A549 (cell line): Measurements from ENCODE around the gene HDC. TPM values are rescaled to one million over a fixed set of nuclear protein-coding genes. Genes with fewer than 3 reads are reported as not detected.
A peak's percentile ranks its signal among the peaks of the same experiment; 100 is the strongest.

Experiments
- ATAC-seq, 2 experiments: fragments of 200-7000 bp in 1 of 2; fragments of >200 bp in 1 of 2; cut with Nextera tagmentation in 1 of 2; cut with Tn5 transposase in 1 of 2; 3 replicates each; pipeline versions ENCODE4 v1.8.0 to v1.9.1; 2018 to 2020; ENCODE audit warnings: mild to moderate bottlenecking in 1 of 2, moderate library complexity in 1 of 2
- CTCF ChIA-PET: fragments of 300-600 bp; sonication (Branson Sonifier 250); formaldehyde crosslinking; extraction: SDS; loops from one replicate; lab custom pipeline; 2021; ENCODE audit warnings: antibody characterized with exemption, inconsistent platforms; lab: Yijun Ruan, JAX
- POLR2A ChIA-PET: fragments of 350-600 bp; formaldehyde crosslinking; extraction: SDS; loops from one replicate; lab custom pipeline; 2021; ENCODE audit warnings: antibody characterized with exemption, inconsistent platforms; lab: Yijun Ruan, JAX
- DNase-seq, 2 experiments: peaks; one replicate each; pipeline versions ENCODE4 v3.0.0 to v3.0.0-alpha.2; 2011 to 2016; ENCODE audit warnings: low read depth in 1 of 2, low spot score in 1 of 2
- FAIRE-seq: peaks from 2 replicates; lab custom pipeline; 2011; peaks lifted over from hg19 to GRCh38; lab: Jason Lieb, UNC
- H3K27ac ChIP-seq, 2 experiments: fragments of >200 bp; sonication (Bioruptor Twin); formaldehyde crosslinking; 3 replicates each; pipeline ENCODE4 v1.5.1; 2016 to 2017
- H3K4me1 ChIP-seq: fragments of >200 bp; sonication (Bioruptor Twin); formaldehyde crosslinking; 3 replicates; pipeline ENCODE4 v1.6.1; 2016
- H3K4me2 ChIP-seq: fragments of >200 bp; sonication (Bioruptor Twin); formaldehyde crosslinking; 3 replicates; pipeline ENCODE4 v1.6.1; 2016
- H3K4me3 ChIP-seq: fragments of >200 bp; sonication (Bioruptor Twin); formaldehyde crosslinking; 3 replicates; pipeline ENCODE4 v1.5.1; 2016
- H3K9me3 ChIP-seq: fragments of >200 bp; sonication (Bioruptor Twin); formaldehyde crosslinking; 3 replicates; pipeline ENCODE4 v1.6.1; 2016
- BCL3 ChIP-seq: fragments of >200 bp; sonication (Bioruptor Twin); formaldehyde crosslinking; IDR thresholded peaks from 3 replicates; pipeline ENCODE4 v1.6.1; 2016
- CEBPB ChIP-seq, 2 experiments: fragments of >200 bp in 1 of 2; sonication (Bioruptor Twin) in 1 of 2; formaldehyde crosslinking in 1 of 2; IDR thresholded peaks; 2 replicates each; pipeline ENCODE4 v1.6.1; 2012 to 2016
- EHF ChIP-seq: fragments of 250-450 bp; sonication (Bioruptor Pico); IDR thresholded peaks from 2 replicates; pipeline ENCODE4 v1.5.0; 2020; ENCODE audit warnings: mild to moderate bottlenecking
- EHMT2 ChIP-seq: fragments of 200-600 bp; sonication (generic); IDR thresholded peaks from 2 replicates; pipeline ENCODE4 v1.6.1; 2016; ENCODE audit warnings: antibody characterized with exemption, low read depth, mild to moderate bottlenecking, moderate library complexity
- ELK1 ChIP-seq: fragments of 150-350 bp; IDR thresholded peaks from 2 replicates; pipeline ENCODE4 v1.6.1; 2014; ENCODE audit warnings: low read depth, mild to moderate bottlenecking, low read length
- HOXA7 ChIP-seq: fragments of 250-450 bp; sonication (Bioruptor Pico); IDR thresholded peaks from 2 replicates; pipeline ENCODE4 v1.5.0; 2020; ENCODE audit warnings: mild to moderate bottlenecking, moderate library complexity
- MAFK ChIP-seq: fragments of 450-650 bp; IDR thresholded peaks from 2 replicates; pipeline ENCODE4 v1.6.1; 2014; ENCODE audit not compliant: partially characterized antibody
- NFE2L2 ChIP-seq: fragments of 150-350 bp; conservative IDR thresholded peaks from 2 replicates; pipeline ENCODE4 v1.6.1; 2014; ENCODE audit warnings: low read length
- POLR2AphosphoS2 ChIP-seq: conservative IDR thresholded peaks from 2 replicates; pipeline ENCODE4 v1.6.1; 2012; ENCODE audit warnings: low read length, improper control_type of control experiment, inconsistent platforms
- REST ChIP-seq: fragments of 200-600 bp; sonication (generic); IDR thresholded peaks from 2 replicates; pipeline ENCODE4 v1.6.1; 2016; ENCODE audit warnings: antibody characterized with exemption, mild to moderate bottlenecking, moderate library complexity
- RNF2 ChIP-seq: fragments of 200-600 bp; sonication (generic); IDR thresholded peaks from 2 replicates; pipeline ENCODE4 v1.6.1; 2016; ENCODE audit warnings: low read depth, mild to moderate bottlenecking, antibody characterized with exemption, moderate library complexity, borderline replicate concordance
- TP53 ChIP-seq: fragments of 250-450 bp; sonication (Bioruptor Pico); IDR thresholded peaks from 2 replicates; pipeline ENCODE4 v1.5.0; 2021; ENCODE audit warnings: mild to moderate bottlenecking, moderate library complexity
- ZNF302 ChIP-seq: fragments of 250-450 bp; sonication (Bioruptor Pico); IDR thresholded peaks from 2 replicates; pipeline ENCODE4 v1.9.0; 2021; ENCODE audit warnings: inconsistent platforms, mild to moderate bottlenecking, moderate library complexity
- WGBS: methylation state at CpG from one replicate; pipeline ENCODE4 v1.1.6; 2017; ENCODE audit errors: missing lambda C conversion rate; 5-methylcytosine and 5-hydroxymethylcytosine counted together
- polyA plus RNA-seq, 4 experiments: library from polyadenylated mRNA; depleted of rRNA in 3 of 4; stranded (reverse); fragments of >200 nt; fragmentation: RNase III in 1 of 4; extraction: RNeasy Plus Mini Kit Qiagen cat#74134 plus additional on column Dnase treatment in 1 of 4; gene quantifications; 2 replicates in 3 of 4; 3 replicates in 1 of 4; pipeline ENCODE4 v1.2.3, GENCODE V29; 2011 to 2017
- small RNA-seq, 6 experiments: library from RNA; depleted of rRNA; stranded (forward); fragments of <200 nt; gene quantifications; one replicate each; pipeline ENCODE3, GENCODE V24; 2012

The HDC gene
- polyA plus RNA-seq, 2 of the 4 experiments (the other 2 are of a cell fraction): 0.09 to 0.13 TPM

- Histone ChIP-seq H3K4me3 (no peak overlapping the region), H3K9me3 (no peaks in the 10 kb centered on the region), H3K27ac (no peak overlapping the region), H3K4me1 (peaks cover 18% of the 10 kb centered on the region), H3K4me2 (no peak overlapping the region)
- DNase-seq: no peak
- ChIA-PET POLR2A (no interaction called here), CTCF (interaction anchor here (0.7 to 5.2 kb wide), 4 partner anchors 11 to 350 kb away, joined by 3 to 39 read pairs (median 4); partner anchors contain the start of gene SLC27A2)
- 81% methylated on average over 6 of the region's 6 CpGs for WGBS
- TF ChIP-seq HOXA7 (CRISPR knock-in tag) (no peak), EHMT2 (no peak), ZNF302 (CRISPR knock-in tag) (no peak), BCL3 (no peak), ELK1 (no peak), TP53 (CRISPR knock-in tag) (no peak), MAFK (no peak), EHF (CRISPR knock-in tag) (no peak), POLR2AphosphoS2 (no peak), REST (no peak)
- no peak for FAIRE-seq
- no peak for ATAC-seq
These were observed 72.5 kb downstream of the HDC start for GRCh38 chr15:50192926-50193620.

GRCh38 chr15:50192164-50192563 lies 73.4 kb downstream of the HDC start:
- Histone ChIP-seq H3K4me3 (no peak overlapping the region), H3K4me1 (peaks cover 18% of the 10 kb centered on the region), H3K9me3 (no peaks in the 10 kb centered on the region), H3K27ac (no peak overlapping the region), H3K4me2 (no peak overlapping the region)
- TF ChIP-seq CEBPB (IDR thresholded peaks at IDR 0.05) (no peak), REST (no peak), MAFK (peak; percentile 8), RNF2 (no peak), NFE2L2 (peak; percentile 84)
- FAIRE-seq: no peak
- no peak for ATAC-seq
- ChIA-PET CTCF (interaction anchor here (0.6 to 5.2 kb wide), 6 partner anchors 10 to 1330 kb away, joined by 3 to 39 read pairs (median 3); partner anchors contain the start of gene SLC27A2), POLR2A (no interaction called here)
- no peak for DNase-seq
- WGBS: 62% methylated on average over 1 of the region's 1 CpG

Small RNA genes lying within 50 kb of the gene (small RNA-seq; reads per million reads assigned to genes)
- 0 reads per million in 6 experiments for gene RF00019

Other genes with a start within 250 kb of the HDC start
- 1.7 and 2.7 TPM in 2 replicates for gene ATP8B4, start 146.5 kb downstream of the HDC start, polyA plus RNA-seq (2011; rRNA removed)
- gene ATP8B4, start 146.5 kb downstream of the HDC start, polyA plus RNA-seq (2017; fragmentation: RNase III; extraction: RNeasy Plus Mini Kit Qiagen cat#74134 plus additional on column Dnase treatment): 0.88 to 1.2 TPM (median 1.2 TPM) in 3 replicates
- 42.8 and 44.1 TPM in 2 replicates for gene SLC27A2, start 83.5 kb downstream of the HDC start, polyA plus RNA-seq (2011; rRNA removed)
- gene SLC27A2, start 83.5 kb downstream of the HDC start, polyA plus RNA-seq (2017; fragmentation: RNase III; extraction: RNeasy Plus Mini Kit Qiagen cat#74134 plus additional on column Dnase treatment): 36.0 to 45.2 TPM (median 39.7 TPM) in 3 replicates
- 53.9 and 55.1 TPM in 2 replicates for gene GABPB1, start 89.5 kb upstream of the HDC start, polyA plus RNA-seq (2011; rRNA removed)
- gene GABPB1, start 89.5 kb upstream of the HDC start, polyA plus RNA-seq (2017; fragmentation: RNase III; extraction: RNeasy Plus Mini Kit Qiagen cat#74134 plus additional on column Dnase treatment): 23.0 to 28.9 TPM (median 23.7 TPM) in 3 replicates
- gene USP8, start 158.7 kb upstream of the HDC start, polyA plus RNA-seq (2011; rRNA removed): 92.9 and 108 TPM in 2 replicates
- gene USP8, start 158.7 kb upstream of the HDC start, polyA plus RNA-seq (2017; fragmentation: RNase III; extraction: RNeasy Plus Mini Kit Qiagen cat#74134 plus additional on column Dnase treatment): 50.8 to 53.1 TPM (median 51.4 TPM) in 3 replicates